Right lung (tissue), 5 donors: Measurements from ENCODE around the gene HELZ. TPM values are rescaled to one million over a fixed set of nuclear protein-coding genes. Genes with fewer than 3 reads are reported as not detected.
A peak's percentile ranks its signal among the peaks of the same experiment; 100 is the strongest.
"Not testable (repeated sequence)": the region's sequence is repeated elsewhere in the genome, so short reads cannot be mapped to it uniquely, and the experiment has no call there.

Source experiments
- DNase-seq, 2 donors: peaks; one replicate each; pipeline ENCODE4 v3.0.0-alpha.2; 2013
- polyA plus RNA-seq, 5 donors: library from polyadenylated mRNA; unstranded; fragments of 120-200 nt; gene quantifications; one replicate each; pipeline versions ENCODE4 v1.2.1 to v1.2.3, GENCODE V29; 2013; ENCODE audit warnings: inconsistent platforms in 1 of 5, low replicate concordance in 1 of 5; ENCODE audit not compliant: insufficient read length in 5 of 5, insufficient read depth in 1 of 5

HELZ gene
- polyA plus RNA-seq, 5 donors, result 17.6 to 39.7 (median 35.7) TPM

GRCh38 chr17:67266496-67266895, 21.5 kb upstream of the HELZ start:
- DNase-seq, result no peak

- DNase-seq, result no peak
Observed at GRCh38 chr17:67265436-67266019, 20.5 kb upstream of the HELZ start.

DNA sequence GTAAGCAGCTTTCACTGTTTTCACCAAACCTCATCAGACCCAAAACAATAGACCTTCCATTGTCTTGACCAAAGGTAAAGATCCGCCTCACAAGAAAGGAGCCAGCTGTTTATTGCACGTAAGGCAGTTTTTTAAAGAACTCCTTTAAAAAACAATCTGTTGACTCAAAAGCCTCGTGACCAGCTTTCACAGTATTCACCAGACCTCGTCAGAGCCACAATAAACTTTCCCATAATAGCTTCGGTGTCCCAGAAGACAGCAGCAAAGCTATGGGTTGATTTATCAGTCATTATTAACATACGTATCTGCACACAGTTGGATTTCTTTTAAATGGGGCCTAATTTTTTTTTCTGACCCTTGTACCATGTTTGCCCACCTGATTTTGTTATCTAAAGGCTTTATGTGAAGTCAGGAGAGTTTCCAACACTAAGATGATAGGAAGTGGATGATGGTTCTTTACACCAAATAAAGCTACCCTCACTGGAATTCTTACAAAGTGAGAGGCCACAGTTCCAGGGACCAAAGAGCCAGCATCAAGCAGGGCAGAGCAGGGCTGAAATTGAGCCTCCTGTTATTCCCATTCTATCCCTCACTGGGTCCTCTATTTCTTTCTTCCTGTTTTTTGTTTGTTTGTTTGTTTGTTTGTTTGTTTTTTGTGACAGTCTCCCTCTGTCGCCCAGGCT, 17.6 kb upstream of the HELZ start:
- DNase-seq, result no peak

DNA sequence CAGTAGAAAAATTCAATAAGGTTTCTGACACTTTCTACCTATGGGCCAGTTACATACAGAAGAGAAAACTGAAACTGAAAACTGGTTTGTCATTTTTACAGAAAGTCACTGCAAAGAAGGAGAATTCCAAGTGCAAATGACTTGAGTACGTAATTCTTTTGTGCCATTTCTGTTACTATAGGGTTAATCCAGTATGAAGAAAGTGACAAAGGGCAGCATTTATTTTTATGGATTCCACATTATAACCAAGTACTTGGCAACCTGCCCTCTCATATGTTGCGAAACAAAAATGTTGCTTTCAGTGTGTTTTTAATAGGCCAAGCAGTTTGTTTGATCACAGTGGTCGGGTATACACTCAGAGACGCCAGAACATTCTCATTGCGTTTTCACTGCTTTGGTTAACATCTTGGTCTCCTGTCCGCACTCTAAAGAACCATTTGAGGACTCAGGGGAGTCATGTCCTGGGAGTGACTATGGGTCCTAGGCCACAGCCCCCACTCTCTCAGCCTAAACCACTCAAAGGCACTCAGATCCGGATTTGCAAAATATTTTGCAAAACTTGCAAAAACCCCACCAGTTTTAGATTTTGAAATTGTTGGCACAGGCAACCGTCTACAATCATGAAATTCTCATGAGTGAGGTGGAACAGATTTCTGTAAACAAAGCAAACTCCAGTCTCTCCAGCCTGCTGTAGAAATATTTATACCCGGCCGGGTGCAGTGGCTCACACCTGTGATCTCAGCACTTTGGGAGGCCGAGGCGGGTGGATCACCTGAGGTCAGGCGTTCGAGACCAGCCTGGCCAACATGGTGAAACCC, 15.4 kb upstream of the HELZ start:
- peak; percentile 94 to 95 for DNase-seq

- no peak for DNase-seq
Observed at GRCh38 chr17:67258821-67259468, 13.9 kb upstream of the HELZ start.

DNA sequence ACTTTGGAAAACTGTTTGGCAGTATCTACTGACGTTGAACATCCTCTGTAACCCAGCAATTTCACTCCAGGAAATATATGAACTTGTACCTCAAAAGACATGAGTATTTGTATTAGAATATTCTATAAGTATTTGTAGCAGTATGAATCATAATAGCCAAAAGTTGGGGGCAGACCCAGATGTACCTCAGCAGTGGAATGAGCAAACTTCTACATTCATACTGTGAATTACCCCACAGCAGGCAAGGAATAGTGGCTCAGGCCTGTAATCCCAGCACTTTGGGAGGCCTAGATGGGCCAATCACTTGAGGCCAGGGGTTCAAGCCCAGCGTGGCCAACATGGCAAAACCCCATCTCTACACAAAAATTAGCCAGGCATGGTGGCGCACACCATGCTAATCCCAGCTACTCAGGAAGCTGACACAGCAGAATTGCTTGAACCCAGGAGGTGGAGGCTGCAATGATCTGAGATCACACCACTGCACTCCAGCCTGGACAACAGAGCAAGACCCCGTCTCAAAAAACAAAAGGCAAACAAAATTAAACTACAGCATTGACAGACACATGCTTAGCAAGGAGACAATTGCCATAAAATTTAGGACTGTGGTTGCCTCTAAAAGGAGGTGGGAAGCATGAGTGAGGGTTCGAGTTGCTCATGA, 11.2 kb upstream of the HELZ start:
- DNase-seq, result no peak

DNA sequence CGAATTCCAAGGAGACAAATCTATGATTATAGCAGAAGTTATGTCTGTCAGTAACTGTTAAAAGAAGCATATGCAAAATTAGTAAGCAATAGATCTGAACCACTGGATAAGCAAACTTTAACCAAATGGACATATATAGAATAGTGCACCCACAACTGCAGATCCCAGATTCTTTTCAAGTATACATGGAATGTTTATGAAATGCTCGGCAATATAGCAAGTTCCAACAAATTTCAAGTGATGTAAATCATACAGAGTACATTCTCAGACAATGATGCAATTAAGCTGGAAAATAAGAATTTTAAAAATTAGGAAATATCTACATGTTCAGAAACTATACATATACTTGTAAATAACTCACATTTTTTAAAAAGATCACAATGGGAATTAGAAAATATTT, 8.4 kb upstream of the HELZ start:
- no peak for DNase-seq

GRCh38 chr17:67251586-67251985, 6.6 kb upstream of the HELZ start:
- not testable (repeated sequence) for DNase-seq

- DNase-seq, result no peak
Observed at GRCh38 chr17:67248291-67248690, 3.3 kb upstream of the HELZ start.

DNA sequence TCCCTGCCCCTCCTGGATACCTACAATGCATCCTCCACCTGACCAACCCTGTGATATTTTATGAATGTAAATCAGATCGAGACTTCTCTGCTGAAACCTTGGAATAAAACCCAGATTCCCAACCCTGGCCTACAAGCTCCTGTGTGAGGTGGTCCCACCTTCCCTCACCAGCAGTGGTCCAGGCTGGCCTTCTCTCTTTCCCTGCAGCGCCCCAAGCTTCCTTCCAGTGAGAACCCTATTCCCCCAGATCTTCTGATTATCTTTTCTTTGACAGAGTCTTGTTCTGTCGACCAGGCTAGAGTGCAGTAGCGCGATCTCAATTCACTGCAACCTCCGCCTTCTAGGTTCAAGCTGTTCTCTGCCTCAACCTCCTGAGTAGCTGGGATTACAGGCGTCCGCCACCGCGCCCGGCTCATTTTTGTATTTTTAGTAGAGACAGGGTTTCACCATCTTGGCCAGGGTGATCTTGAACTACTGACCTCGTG, 2.5 kb upstream of the HELZ start:
- DNase-seq, result no peak

GRCh38 chr17:67246653-67247415, 1.8 kb upstream of the HELZ start:
- no peak for DNase-seq

- DNase-seq, result no peak
Observed at GRCh38 chr17:67246403-67246652, 1.3 kb upstream of the HELZ start.

- DNase-seq, result no peak
Observed at GRCh38 chr17:67245694-67246402, 852 bp upstream of the HELZ start.

DNA sequence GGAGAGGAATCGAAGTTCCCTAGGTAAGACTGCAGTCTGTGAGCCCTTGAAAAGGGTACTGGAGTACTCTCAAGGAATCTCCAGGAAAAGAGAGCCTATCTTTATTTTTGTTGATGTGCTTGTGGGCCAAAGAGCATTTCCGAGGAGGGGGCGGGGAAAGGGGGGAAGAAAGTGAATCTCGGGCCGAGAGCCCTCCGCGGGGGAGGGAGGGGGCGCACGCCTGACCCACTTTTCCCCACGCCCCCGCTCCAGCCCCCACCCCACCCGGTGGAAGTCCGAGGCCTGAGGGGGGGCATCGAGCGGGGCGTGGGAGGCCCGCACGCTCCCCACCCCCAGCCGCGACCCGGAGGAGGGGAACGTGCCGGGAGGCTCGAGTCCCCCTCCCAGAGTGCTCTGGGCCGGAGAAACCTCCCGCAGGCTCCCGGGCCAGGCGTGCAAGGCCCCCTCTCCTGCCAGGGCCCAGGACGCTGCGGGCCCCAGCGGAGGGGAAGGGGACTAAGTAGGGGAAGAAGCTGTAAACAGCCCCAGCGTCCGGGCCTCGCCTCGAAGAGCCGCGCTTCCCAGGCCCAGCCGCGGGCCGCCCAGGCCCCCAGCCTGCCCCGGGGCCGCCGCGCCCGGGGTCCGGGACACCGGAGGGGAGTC, 444 bp downstream of the HELZ start:
- DNase-seq, result no peak

- DNase-seq, result no peak
Observed at GRCh38 chr17:67243284-67243683, 1.7 kb downstream of the HELZ start.

DNA sequence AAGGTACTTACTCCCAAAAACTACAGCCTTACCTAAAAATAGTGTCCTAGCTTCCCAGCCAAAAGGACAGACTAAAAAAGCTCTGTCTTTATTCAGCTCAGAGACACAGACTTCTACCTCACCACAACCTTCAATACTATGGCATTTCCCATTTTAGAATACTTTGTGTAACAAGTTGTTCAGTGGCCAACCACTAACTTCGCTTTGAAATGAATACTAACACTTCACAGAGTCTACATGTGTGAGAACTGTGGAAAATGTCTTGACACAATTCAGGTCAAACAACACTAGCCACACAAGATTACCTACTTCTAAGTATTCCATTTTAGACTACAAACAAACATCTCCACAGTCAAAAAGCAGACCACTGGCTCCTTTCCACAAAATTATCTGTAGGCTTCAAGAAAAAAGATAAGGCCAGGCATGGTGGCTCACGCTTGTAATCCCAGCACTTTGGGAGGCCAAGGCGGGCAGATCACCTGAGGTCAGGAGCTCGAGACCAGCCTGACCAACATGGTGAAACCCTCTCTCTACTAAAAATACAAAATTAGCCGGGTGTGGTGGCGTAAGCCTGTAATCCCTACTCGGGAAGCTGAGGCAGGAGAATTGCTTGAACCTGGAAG, 3.2 kb downstream of the HELZ start:
- no peak for DNase-seq

GRCh38 chr17:67239597-67239996, 5.4 kb downstream of the HELZ start:
- DNase-seq, result no peak

DNA sequence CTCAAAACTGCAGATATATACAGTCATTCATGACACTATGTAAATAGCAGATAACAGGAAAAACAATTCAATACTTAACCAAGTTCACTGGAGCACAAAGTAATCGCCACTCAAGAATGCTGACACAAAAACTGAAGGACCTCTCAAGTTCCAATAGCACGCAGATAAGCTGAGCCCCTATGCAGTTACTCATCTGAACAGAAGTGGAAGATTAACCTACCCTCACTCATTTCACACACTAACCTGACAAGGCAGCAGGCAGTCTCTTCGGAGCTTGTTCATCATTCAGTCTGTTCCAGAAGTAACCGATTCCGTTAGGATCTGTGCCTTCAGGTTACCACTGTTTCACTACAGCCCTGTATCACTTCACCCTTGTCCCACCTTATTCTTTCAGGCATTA, 6.0 kb downstream of the HELZ start:
- no peak for DNase-seq

DNA sequence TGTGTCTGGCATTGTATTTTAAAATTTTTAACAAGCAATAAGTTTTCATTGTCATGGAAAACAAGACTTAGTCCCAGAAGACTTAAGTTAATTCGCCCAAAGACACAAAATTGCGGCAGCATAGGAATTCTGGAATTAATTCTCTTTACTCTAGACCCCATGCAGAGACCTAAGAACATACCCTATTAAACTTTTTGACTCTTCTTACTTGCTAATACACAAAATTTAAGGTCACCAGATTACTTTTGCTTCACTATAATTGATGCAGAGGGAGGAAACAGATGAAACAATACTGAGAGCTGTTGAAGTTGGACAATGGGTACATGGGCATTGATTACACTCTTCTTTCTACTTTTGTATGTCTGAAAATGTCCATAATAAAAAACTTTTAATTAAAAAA, 12.6 kb downstream of the HELZ start:
- no peak for DNase-seq
